Activated naive CD4-positive, alpha-beta T cell treated with anti-CD3 and anti-CD28 coated beads for 36 hours (primary cell): ENCODE data around the gene TMEM132D. TPM values are rescaled to one million over a fixed set of nuclear protein-coding genes. Genes with fewer than 3 reads are reported as not detected.
A peak's percentile ranks its signal among the peaks of the same experiment; 100 is the strongest.
"Not testable (repeated sequence)": the region's sequence is repeated elsewhere in the genome, so short reads cannot be mapped to it uniquely, and the experiment has no call there.

Experiments used
- CTCF ChIA-PET: fragments of 350-600 bp; sonication (Branson Sonifier 250); formaldehyde crosslinking; loops from one replicate; lab custom pipeline; 2021; ENCODE audit warnings: antibody characterized with exemption; lab: Charles Lee
- DNase-seq: peaks from one replicate; pipeline ENCODE4 v3.0.0-alpha.2; 2020
- H3K27ac Mint-ChIP-seq: one replicate; pipeline ENCODE4 v1.8.0; 2021; ENCODE audit warnings: mild to moderate bottlenecking, mixed read lengths
- H3K27me3 Mint-ChIP-seq: one replicate; pipeline ENCODE4 v1.8.0; 2021; ENCODE audit warnings: low read depth, mixed read lengths
- H3K36me3 Mint-ChIP-seq: one replicate; pipeline ENCODE4 v1.8.0; 2021; ENCODE audit warnings: low read depth, mixed read lengths
- H3K4me1 Mint-ChIP-seq: one replicate; pipeline ENCODE4 v1.8.0; 2021; ENCODE audit warnings: low read depth, mixed read lengths
- H3K4me3 Mint-ChIP-seq: one replicate; pipeline ENCODE4 v1.8.0; 2021; ENCODE audit warnings: mild to moderate bottlenecking, moderate library complexity, mixed read lengths
- H3K9me3 Mint-ChIP-seq: one replicate; pipeline ENCODE4 v1.8.0; 2021; ENCODE audit warnings: mixed read lengths
- intact Hi-C: fragments of 100-400 bp; cut with micrococcal nuclease; formaldehyde crosslinking; loops from one replicate; pipeline ENCODE4 v1.15.1; 2023
- total RNA-seq, 2 experiments: library from RNA; stranded (reverse); gene quantifications; one replicate each; pipeline ENCODE4 v1.2.3, GENCODE V29; 2021

Gene TMEM132D
- total RNA-seq, 2 experiments from 2014 or later = not detected

GRCh38 chr12:129549656-129550055 lies 354.2 kb downstream of the TMEM132D start:
- H3K27ac Mint-ChIP-seq = no peak overlapping the region
- H3K4me3 Mint-ChIP-seq = no peak overlapping the region
- intact Hi-C loops = no loop called here
- H3K4me1 Mint-ChIP-seq = no peaks in the 10 kb centered on the region
- no peaks in the 10 kb centered on the region for H3K27me3 Mint-ChIP-seq
- CTCF ChIA-PET = no interaction called here
- no peaks in the 10 kb centered on the region for H3K36me3 Mint-ChIP-seq
- H3K9me3 Mint-ChIP-seq = peaks cover 5% of the 10 kb centered on the region
- DNase-seq = no peak

- not testable (repeated sequence) for H3K27me3 Mint-ChIP-seq, H3K9me3 Mint-ChIP-seq, H3K4me3 Mint-ChIP-seq
These were observed 354.8 kb downstream of the TMEM132D start for GRCh38 chr12:129549020-129549419.

GRCh38 chr12:129544716-129545115 lies 359.1 kb downstream of the TMEM132D start:
- no peak overlapping the region for H3K27ac Mint-ChIP-seq
- no peak overlapping the region for H3K4me3 Mint-ChIP-seq
- intact Hi-C loops = no loop called here
- H3K9me3 Mint-ChIP-seq = peaks cover 5% of the 10 kb centered on the region
- DNase-seq = no peak
- CTCF ChIA-PET = no interaction called here
- no peaks in the 10 kb centered on the region for H3K36me3 Mint-ChIP-seq
- H3K27me3 Mint-ChIP-seq = no peaks in the 10 kb centered on the region
- H3K4me1 Mint-ChIP-seq = no peaks in the 10 kb centered on the region

More at GRCh38 chr12:129549020-129549419, 354.8 kb downstream of the TMEM132D start:
- intact Hi-C loops, H3K27ac Mint-ChIP-seq, H3K4me1 Mint-ChIP-seq, DNase-seq, CTCF ChIA-PET, H3K36me3 Mint-ChIP-seq: not testable (repeated sequence)

- DNase-seq = no peak
- no peak overlapping the region for H3K4me3 Mint-ChIP-seq
- no peaks in the 10 kb centered on the region for H3K4me1 Mint-ChIP-seq
- H3K36me3 Mint-ChIP-seq = no peaks in the 10 kb centered on the region
- H3K27ac Mint-ChIP-seq = no peak overlapping the region
- no peaks in the 10 kb centered on the region for H3K27me3 Mint-ChIP-seq
- intact Hi-C loops = no loop called here
- peaks cover 5% of the 10 kb centered on the region for H3K9me3 Mint-ChIP-seq
- CTCF ChIA-PET = no interaction called here
These were observed 362.9 kb downstream of the TMEM132D start for GRCh38 chr12:129540954-129541353.

GRCh38 chr12:129540249-129540648 lies 363.6 kb downstream of the TMEM132D start:
- CTCF ChIA-PET = no interaction called here
- Mint-ChIP-seq H3K27ac (no peak overlapping the region), H3K4me1 (no peaks in the 10 kb centered on the region), H3K27me3 (no peaks in the 10 kb centered on the region), H3K9me3 (peaks cover 5% of the 10 kb centered on the region), H3K4me3 (no peak overlapping the region), H3K36me3 (no peaks in the 10 kb centered on the region)
- intact Hi-C loops = no loop called here
- no peak for DNase-seq

GRCh38 chr12:129538724-129539335 lies 365.0 kb downstream of the TMEM132D start:
- intact Hi-C loops, H3K4me1 Mint-ChIP-seq, CTCF ChIA-PET, DNase-seq, H3K36me3 Mint-ChIP-seq, H3K27ac Mint-ChIP-seq, H3K27me3 Mint-ChIP-seq, H3K9me3 Mint-ChIP-seq, H3K4me3 Mint-ChIP-seq: not testable (repeated sequence)

GRCh38 chr12:129538137-129538536 lies 365.7 kb downstream of the TMEM132D start:
- no peak for DNase-seq
- no peak overlapping the region for H3K27ac Mint-ChIP-seq
- no peaks in the 10 kb centered on the region for H3K4me1 Mint-ChIP-seq
- CTCF ChIA-PET = interaction anchor here (0.6 kb wide), 1 partner anchor 358 kb away, joined by 3 read pairs; no protein-coding TSS in a partner anchor
- peaks cover 5% of the 10 kb centered on the region for H3K9me3 Mint-ChIP-seq
- no peaks in the 10 kb centered on the region for H3K36me3 Mint-ChIP-seq
- no peak overlapping the region for H3K4me3 Mint-ChIP-seq
- H3K27me3 Mint-ChIP-seq = no peaks in the 10 kb centered on the region
- intact Hi-C loops = no loop called here

GRCh38 chr12:129534966-129535750 lies 368.7 kb downstream of the TMEM132D start:
- H3K9me3 Mint-ChIP-seq = peaks cover 5% of the 10 kb centered on the region

GRCh38 chr12:129532707-129533499 lies 370.9 kb downstream of the TMEM132D start:
- intact Hi-C loops = no loop called here
- H3K36me3 Mint-ChIP-seq = no peaks in the 10 kb centered on the region
- no peak overlapping the region for H3K4me3 Mint-ChIP-seq
- CTCF ChIA-PET = no interaction called here
- DNase-seq = no peak
- no peaks in the 10 kb centered on the region for H3K27me3 Mint-ChIP-seq
- no peak overlapping the region for H3K27ac Mint-ChIP-seq
- H3K4me1 Mint-ChIP-seq = no peaks in the 10 kb centered on the region
- H3K9me3 Mint-ChIP-seq = no peaks in the 10 kb centered on the region

More at GRCh38 chr12:129534966-129535750, 368.7 kb downstream of the TMEM132D start:
- Mint-ChIP-seq H3K4me3 (no peak overlapping the region), H3K27ac (no peak overlapping the region), H3K27me3 (no peaks in the 10 kb centered on the region), H3K4me1 (no peaks in the 10 kb centered on the region), H3K36me3 (no peaks in the 10 kb centered on the region)
- CTCF ChIA-PET = no interaction called here
- intact Hi-C loops = no loop called here
- no peak for DNase-seq

GRCh38 chr12:129532082-129532481 lies 371.7 kb downstream of the TMEM132D start:
- no peaks in the 10 kb centered on the region for H3K9me3 Mint-ChIP-seq
- DNase-seq = no peak
- no peak overlapping the region for H3K27ac Mint-ChIP-seq
- H3K4me3 Mint-ChIP-seq = no peak overlapping the region
- intact Hi-C loops = no loop called here
- H3K36me3 Mint-ChIP-seq = no peaks in the 10 kb centered on the region
- no peaks in the 10 kb centered on the region for H3K4me1 Mint-ChIP-seq
- H3K27me3 Mint-ChIP-seq = no peaks in the 10 kb centered on the region
- CTCF ChIA-PET = no interaction called here

GRCh38 chr12:129530984-129531383 lies 372.8 kb downstream of the TMEM132D start:
- H3K9me3 Mint-ChIP-seq = no peaks in the 10 kb centered on the region
- peak; percentile 8 for DNase-seq
- no peaks in the 10 kb centered on the region for H3K4me1 Mint-ChIP-seq
- intact Hi-C loops = no loop called here
- CTCF ChIA-PET = no interaction called here
- no peak overlapping the region for H3K4me3 Mint-ChIP-seq
- no peaks in the 10 kb centered on the region for H3K27me3 Mint-ChIP-seq
- H3K36me3 Mint-ChIP-seq = no peaks in the 10 kb centered on the region
- no peak overlapping the region for H3K27ac Mint-ChIP-seq

GRCh38 chr12:129530517-129530916 lies 373.3 kb downstream of the TMEM132D start:
- Mint-ChIP-seq H3K9me3 (no peaks in the 10 kb centered on the region), H3K27me3 (no peaks in the 10 kb centered on the region), H3K27ac (no peak overlapping the region), H3K4me1 (no peaks in the 10 kb centered on the region), H3K36me3 (no peaks in the 10 kb centered on the region), H3K4me3 (no peak overlapping the region)
- CTCF ChIA-PET = no interaction called here
- no peak for DNase-seq
- intact Hi-C loops = no loop called here
